HepG2 (cell line): ENCODE measurements around the gene ANTXR1. TPM values are rescaled to one million over a fixed set of nuclear protein-coding genes. Genes with fewer than 3 reads are reported as not detected.
A peak's percentile ranks its signal among the peaks of the same experiment; 100 is the strongest.

Experiments
- ARID5B ChIP-seq: IDR thresholded peaks from 2 replicates; pipeline ENCODE4 v1.4.0; 2020; ENCODE audit warnings: mild to moderate bottlenecking, missing genetic modification reagents
- ATF1 ChIP-seq: IDR thresholded peaks from 2 replicates; pipeline ENCODE4 v1.6.1; 2016; ENCODE audit warnings: mild to moderate bottlenecking, control low read depth
- DR1 ChIP-seq: sonication (generic); formaldehyde crosslinking; IDR thresholded peaks from 2 replicates; pipeline ENCODE4 v1.8.0; 2021; ENCODE audit warnings: mild to moderate bottlenecking, missing genetic modification reagents, inconsistent platforms
- KDM5A ChIP-seq: fragments of 200-600 bp; sonication (generic); IDR thresholded peaks from 2 replicates; pipeline ENCODE4 v1.7.0; 2018; ENCODE audit warnings: antibody characterized with exemption, mild to moderate bottlenecking, low read length, borderline replicate concordance
- MED1 ChIP-seq: sonication (generic); formaldehyde crosslinking; IDR thresholded peaks from 2 replicates; pipeline ENCODE4 v1.4.0; 2020; ENCODE audit warnings: missing genetic modification reagents
- SAP130 ChIP-seq: IDR thresholded peaks from 2 replicates; pipeline ENCODE4 v1.6.1; 2016; ENCODE audit warnings: low read depth
- USF2 ChIP-seq, 2 experiments: sonication (generic) in 1 of 2; formaldehyde crosslinking in 1 of 2; IDR thresholded peaks; 2 replicates each; pipeline versions ENCODE4 v1.5.1 to v1.6.1; 2011 to 2020; ENCODE audit warnings: borderline replicate concordance in 1 of 2, low read depth in 1 of 2, low read length in 1 of 2, mild to moderate bottlenecking in 1 of 2, missing genetic modification reagents in 1 of 2, moderate library complexity in 1 of 2
- ZBTB2 ChIP-seq: sonication (generic); formaldehyde crosslinking; IDR thresholded peaks from 2 replicates; pipeline ENCODE4 v1.8.0; 2022; ENCODE audit warnings: low read depth, missing genetic modification reagents
- ZNF33A ChIP-seq: sonication (generic); formaldehyde crosslinking; IDR thresholded peaks from 2 replicates; pipeline ENCODE4 v1.5.1; 2020; ENCODE audit warnings: missing genetic modification reagents, mild to moderate bottlenecking, moderate library complexity, borderline replicate concordance
- ZNF644 ChIP-seq: IDR thresholded peaks from 2 replicates; pipeline ENCODE4 v1.6.1; 2016; ENCODE audit warnings: low read depth
- ZNF670 ChIP-seq: sonication (generic); formaldehyde crosslinking; IDR thresholded peaks from 2 replicates; pipeline ENCODE4 v1.8.0; 2022; ENCODE audit warnings: mild to moderate bottlenecking, missing genetic modification reagents, borderline replicate concordance
- ZSCAN5A ChIP-seq: sonication (generic); formaldehyde crosslinking; IDR thresholded peaks from 2 replicates; pipeline ENCODE4 v1.8.0; 2022; ENCODE audit warnings: mild to moderate bottlenecking, missing genetic modification reagents, borderline replicate concordance
- polyA plus RNA-seq, 8 experiments: library from polyadenylated mRNA; depleted of rRNA in 3 of 8; stranded (reverse) in 7 of 8; unstranded in 1 of 8; fragments of >200 nt; fragmentation: Illumina TruSeq in 4 of 8; extraction: Trizol in 4 of 8; gene quantifications; 2 replicates each; pipeline versions ENCODE4 v1.2.1 to v1.2.3, GENCODE V29; 2011 to 2016; ENCODE audit warnings: low read depth in 4 of 8, missing spikeins in 1 of 8, mixed read lengths in 1 of 8; ENCODE audit not compliant: insufficient read depth in 1 of 8
- total RNA-seq, 5 experiments: library from RNA; depleted of rRNA; stranded (reverse); fragments of >200 nt; fragmentation: Illumina TruSeq; extraction: Trizol; gene quantifications; 2 replicates each; pipeline ENCODE4 v1.2.3, GENCODE V29; 2016; ENCODE audit warnings: low read depth in 1 of 5
- TF ChIP-seq, protein P1 (sequence below), 2 experiments: IDR thresholded peaks; 2 replicates each; pipeline ENCODE4 v1.6.1; 2011 to 2012; ENCODE audit warnings: low read length in 2 of 2, borderline replicate concordance in 1 of 2, low read depth in 1 of 2, mild to moderate bottlenecking in 1 of 2, moderate library complexity in 1 of 2

Gene ANTXR1
- total and polyA plus RNA-seq, 2 of the 13 experiments (the other 11 are each of a cell fraction or from before 2014, with no cell fraction given): 4.5 to 12.7 TPM

GRCh38 chr2:69177785-69178636 lies 165.0 kb downstream of the ANTXR1 start (continued):
- TF ChIP-seq ZSCAN5A (CRISPR knock-in tag): peak; percentile 100; the same call in 1 of the 2 replicates
- TF ChIP-seq DR1: peak; percentile 91
- no peak for TF ChIP-seq USF2 (IDR thresholded peaks at IDR 0.05; ENCODE audit: low read depth, low read length)
- no peak for TF ChIP-seq USF2 (CRISPR knock-in tag; IDR thresholded peaks at IDR 0.05; ENCODE audit: borderline replicate concordance)
- TF ChIP-seq, protein P1, sequence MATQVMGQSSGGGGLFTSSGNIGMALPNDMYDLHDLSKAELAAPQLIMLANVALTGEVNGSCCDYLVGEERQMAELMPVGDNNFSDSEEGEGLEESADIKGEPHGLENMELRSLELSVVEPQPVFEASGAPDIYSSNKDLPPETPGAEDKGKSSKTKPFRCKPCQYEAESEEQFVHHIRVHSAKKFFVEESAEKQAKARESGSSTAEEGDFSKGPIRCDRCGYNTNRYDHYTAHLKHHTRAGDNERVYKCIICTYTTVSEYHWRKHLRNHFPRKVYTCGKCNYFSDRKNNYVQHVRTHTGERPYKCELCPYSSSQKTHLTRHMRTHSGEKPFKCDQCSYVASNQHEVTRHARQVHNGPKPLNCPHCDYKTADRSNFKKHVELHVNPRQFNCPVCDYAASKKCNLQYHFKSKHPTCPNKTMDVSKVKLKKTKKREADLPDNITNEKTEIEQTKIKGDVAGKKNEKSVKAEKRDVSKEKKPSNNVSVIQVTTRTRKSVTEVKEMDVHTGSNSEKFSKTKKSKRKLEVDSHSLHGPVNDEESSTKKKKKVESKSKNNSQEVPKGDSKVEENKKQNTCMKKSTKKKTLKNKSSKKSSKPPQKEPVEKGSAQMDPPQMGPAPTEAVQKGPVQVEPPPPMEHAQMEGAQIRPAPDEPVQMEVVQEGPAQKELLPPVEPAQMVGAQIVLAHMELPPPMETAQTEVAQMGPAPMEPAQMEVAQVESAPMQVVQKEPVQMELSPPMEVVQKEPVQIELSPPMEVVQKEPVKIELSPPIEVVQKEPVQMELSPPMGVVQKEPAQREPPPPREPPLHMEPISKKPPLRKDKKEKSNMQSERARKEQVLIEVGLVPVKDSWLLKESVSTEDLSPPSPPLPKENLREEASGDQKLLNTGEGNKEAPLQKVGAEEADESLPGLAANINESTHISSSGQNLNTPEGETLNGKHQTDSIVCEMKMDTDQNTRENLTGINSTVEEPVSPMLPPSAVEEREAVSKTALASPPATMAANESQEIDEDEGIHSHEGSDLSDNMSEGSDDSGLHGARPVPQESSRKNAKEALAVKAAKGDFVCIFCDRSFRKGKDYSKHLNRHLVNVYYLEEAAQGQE (IDR thresholded peaks at IDR 0.05; ENCODE audit: borderline replicate concordance in 1 of 2, low read depth in 1 of 2, low read length in 2 of 2): peak in 1 of 2 experiments; percentile 81; a peak in 1 of 4 replicates
- TF ChIP-seq ZNF33A (CRISPR knock-in tag): no peak
- TF ChIP-seq ZNF644 (CRISPR knock-in tag): peak; percentile 97
- no peak for TF ChIP-seq ATF1 (CRISPR knock-in tag)
- TF ChIP-seq ARID5B: peak; percentile 98
- no peak; the same call in 1 of the 2 replicates for TF ChIP-seq KDM5A
- TF ChIP-seq ZNF670 (CRISPR knock-in tag): peak; percentile 99
- TF ChIP-seq MED1 (CRISPR knock-in tag): peak; percentile 99
- TF ChIP-seq ZBTB2 (CRISPR knock-in tag): peak; percentile 94; the same call in 1 of the 2 replicates
- TF ChIP-seq SAP130: peak; percentile 97
